Vagina (tissue), 2 donors: ENCODE measurements around the gene SMPD3. TPM values are rescaled to one million over a fixed set of nuclear protein-coding genes. Genes with fewer than 3 reads are reported as not detected.
A peak's percentile ranks its signal among the peaks of the same experiment; 100 is the strongest.

ENCODE experiments used
- DNase-seq, 2 donors: peaks; one replicate each; pipeline ENCODE4 v3.0.0-alpha.2; 2017; ENCODE audit errors: extremely low spot score in 2 of 2
- H3K27ac ChIP-seq: fragments of 200-600 bp; sonication (generic); one replicate; pipeline ENCODE4 v1.5.1; 2019
- H3K27me3 ChIP-seq: fragments of 200-600 bp; sonication (generic); one replicate; pipeline ENCODE4 v1.5.1; 2019
- H3K36me3 ChIP-seq, 2 donors: fragments of 200-600 bp; sonication (generic); one replicate each; pipeline ENCODE4 v1.5.1; 2017 to 2019
- H3K4me1 ChIP-seq: fragments of 200-600 bp; sonication (generic); one replicate; pipeline ENCODE4 v1.5.1; 2019
- H3K4me3 ChIP-seq, 2 donors: fragments of 200-600 bp; sonication (generic); 1 replicate in 1 of 2; 2 replicates in 1 of 2; pipeline ENCODE4 v1.5.1; 2016 to 2019
- H3K9me3 ChIP-seq: fragments of 200-600 bp; sonication (generic); one replicate; pipeline ENCODE4 v1.5.1; 2019
- POLR2A ChIP-seq, 2 donors: fragments of 450-650 bp; IDR thresholded peaks; one replicate each; pipeline ENCODE4 v1.6.1; 2017; ENCODE audit warnings: antibody characterized with exemption in 2 of 2, mild to moderate bottlenecking in 2 of 2, moderate library complexity in 2 of 2
- POLR2AphosphoS5 ChIP-seq, 2 donors: sonication (generic); formaldehyde crosslinking; IDR thresholded peaks; one replicate each; pipeline ENCODE4 v1.9.0; 2017; ENCODE audit warnings: antibody characterized with exemption in 2 of 2, mild to moderate bottlenecking in 2 of 2, low read depth in 1 of 2; ENCODE audit not compliant: insufficient read depth in 1 of 2
- intact Hi-C: fragments of 100-400 bp; cut with DNase I; formaldehyde crosslinking; loops from one replicate; pipeline ENCODE4 v1.15.1; 2023
- total RNA-seq: library from RNA; depleted of rRNA; stranded (reverse); fragments of >200 nt; gene quantifications from one replicate; pipeline ENCODE4 v1.2.3, GENCODE V29; 2016
- TF ChIP-seq, protein P1 (sequence below), 3 experiments: fragments of 450-650 bp in 2 of 3; fragments of 200-600 bp in 1 of 3; sonication (generic) in 1 of 3; IDR thresholded peaks; one replicate each; pipeline ENCODE4 v1.5.1; 2017 to 2019; ENCODE audit warnings: antibody characterized with exemption in 3 of 3, mild to moderate bottlenecking in 2 of 3, moderate library complexity in 2 of 3

SMPD3 gene
- total RNA-seq, 1 donor from 2014 or later, result 3.4 TPM

DNA sequence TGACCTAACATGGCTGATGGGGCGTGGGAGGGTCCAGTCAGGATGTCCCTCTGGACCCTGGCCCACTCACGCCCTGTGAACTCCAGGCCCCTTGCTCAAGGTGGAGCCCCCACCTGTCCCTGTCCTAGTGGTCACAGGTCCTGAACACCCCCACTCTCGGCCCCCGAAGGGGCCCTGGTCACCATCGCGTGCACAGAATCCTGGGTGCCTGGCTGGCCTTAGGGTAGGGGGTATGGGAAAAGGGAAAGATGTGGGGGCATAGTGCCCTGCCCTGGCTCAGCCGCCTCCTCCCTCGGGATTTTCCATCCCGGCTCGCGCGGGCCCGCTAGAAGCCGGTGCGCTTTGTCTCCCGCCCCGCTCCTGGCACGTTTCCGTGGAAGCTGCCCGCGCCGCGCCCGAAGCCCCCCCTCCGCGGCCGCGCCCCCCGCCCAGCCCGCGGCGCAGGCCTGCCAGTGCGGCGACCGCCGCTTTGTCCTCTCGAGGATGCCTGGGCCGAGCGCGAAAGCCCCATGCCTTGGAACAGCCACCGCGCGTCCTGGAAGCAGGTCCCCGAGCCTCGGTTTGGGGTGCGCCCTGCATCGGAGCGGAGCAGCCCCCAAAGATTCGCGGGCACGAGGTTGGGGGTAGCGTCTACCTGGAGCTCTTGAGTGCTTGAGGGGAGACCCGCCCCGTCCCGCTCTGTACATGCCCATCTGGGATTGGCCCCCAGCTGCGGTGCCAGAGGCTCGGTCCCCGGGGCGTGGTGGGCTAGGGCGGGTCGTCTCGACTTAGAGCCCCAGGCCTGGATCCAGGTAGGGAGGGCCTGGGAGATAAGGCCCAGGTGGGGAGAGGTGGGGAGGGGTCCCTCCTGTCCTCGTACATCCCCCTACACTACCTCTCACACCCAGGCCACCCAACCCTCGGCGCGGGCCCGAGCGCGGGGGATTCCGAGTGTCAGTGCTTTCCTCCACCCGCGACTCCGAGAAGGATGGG is 1.3 kb downstream of the SMPD3 start:
- Histone ChIP-seq H3K36me3 (no peaks in the 10 kb centered on the region), H3K4me3 (no peak overlapping the region), H3K4me1 (peaks cover 24% of the 10 kb centered on the region), H3K27me3 (no peaks in the 10 kb centered on the region), H3K27ac (no peak overlapping the region), H3K9me3 (no peaks in the 10 kb centered on the region)
- intact Hi-C loops, result loop anchor here (5.0 kb wide), 1 partner anchor 695 kb away; no protein-coding TSS in a partner anchor
- no peak for DNase-seq
- TF ChIP-seq POLR2A (IDR thresholded peaks at IDR 0.05) (no peak), POLR2AphosphoS5 (IDR thresholded peaks at IDR 0.05; ENCODE audit: insufficient read depth in 1 of 2, low read depth in 1 of 2) (no peak)
- TF ChIP-seq, protein P1, sequence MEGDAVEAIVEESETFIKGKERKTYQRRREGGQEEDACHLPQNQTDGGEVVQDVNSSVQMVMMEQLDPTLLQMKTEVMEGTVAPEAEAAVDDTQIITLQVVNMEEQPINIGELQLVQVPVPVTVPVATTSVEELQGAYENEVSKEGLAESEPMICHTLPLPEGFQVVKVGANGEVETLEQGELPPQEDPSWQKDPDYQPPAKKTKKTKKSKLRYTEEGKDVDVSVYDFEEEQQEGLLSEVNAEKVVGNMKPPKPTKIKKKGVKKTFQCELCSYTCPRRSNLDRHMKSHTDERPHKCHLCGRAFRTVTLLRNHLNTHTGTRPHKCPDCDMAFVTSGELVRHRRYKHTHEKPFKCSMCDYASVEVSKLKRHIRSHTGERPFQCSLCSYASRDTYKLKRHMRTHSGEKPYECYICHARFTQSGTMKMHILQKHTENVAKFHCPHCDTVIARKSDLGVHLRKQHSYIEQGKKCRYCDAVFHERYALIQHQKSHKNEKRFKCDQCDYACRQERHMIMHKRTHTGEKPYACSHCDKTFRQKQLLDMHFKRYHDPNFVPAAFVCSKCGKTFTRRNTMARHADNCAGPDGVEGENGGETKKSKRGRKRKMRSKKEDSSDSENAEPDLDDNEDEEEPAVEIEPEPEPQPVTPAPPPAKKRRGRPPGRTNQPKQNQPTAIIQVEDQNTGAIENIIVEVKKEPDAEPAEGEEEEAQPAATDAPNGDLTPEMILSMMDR (IDR thresholded peaks at IDR 0.05), result no peak

DNA sequence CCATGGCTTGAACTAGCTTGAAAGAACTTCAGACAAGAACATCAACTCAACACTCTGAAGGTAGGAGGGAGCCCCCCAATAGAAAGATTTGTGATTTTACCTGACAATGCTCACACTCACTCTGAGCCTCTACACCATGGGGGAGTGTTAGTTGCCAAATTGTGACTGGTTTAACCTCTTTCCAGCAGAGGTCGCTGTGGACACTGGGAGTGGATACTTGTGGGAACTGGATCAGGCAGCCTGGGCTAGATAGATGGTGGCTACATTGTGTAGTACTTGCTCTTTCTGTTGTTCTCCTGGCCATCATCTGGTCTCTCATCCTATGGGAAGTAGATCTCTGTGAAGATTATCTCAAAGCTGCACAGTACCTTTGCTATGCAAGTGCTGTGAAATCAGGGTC is 2.9 kb downstream of the SMPD3 start:
- Histone ChIP-seq H3K27me3 (no peaks in the 10 kb centered on the region), H3K27ac (no peak overlapping the region), H3K4me3 (no peak overlapping the region), H3K36me3 (no peaks in the 10 kb centered on the region), H3K9me3 (no peaks in the 10 kb centered on the region), H3K4me1 (peaks cover 24% of the 10 kb centered on the region)
- intact Hi-C loops, result loop anchor here (5.0 kb wide), 1 partner anchor 697 kb away; no protein-coding TSS in a partner anchor
- DNase-seq, result no peak
- no peak for TF ChIP-seq POLR2AphosphoS5 (IDR thresholded peaks at IDR 0.05; ENCODE audit: insufficient read depth in 1 of 2, low read depth in 1 of 2)
- TF ChIP-seq, protein P1 (IDR thresholded peaks at IDR 0.05), result peak in 1 of 3 experiments; percentile 22

DNA sequence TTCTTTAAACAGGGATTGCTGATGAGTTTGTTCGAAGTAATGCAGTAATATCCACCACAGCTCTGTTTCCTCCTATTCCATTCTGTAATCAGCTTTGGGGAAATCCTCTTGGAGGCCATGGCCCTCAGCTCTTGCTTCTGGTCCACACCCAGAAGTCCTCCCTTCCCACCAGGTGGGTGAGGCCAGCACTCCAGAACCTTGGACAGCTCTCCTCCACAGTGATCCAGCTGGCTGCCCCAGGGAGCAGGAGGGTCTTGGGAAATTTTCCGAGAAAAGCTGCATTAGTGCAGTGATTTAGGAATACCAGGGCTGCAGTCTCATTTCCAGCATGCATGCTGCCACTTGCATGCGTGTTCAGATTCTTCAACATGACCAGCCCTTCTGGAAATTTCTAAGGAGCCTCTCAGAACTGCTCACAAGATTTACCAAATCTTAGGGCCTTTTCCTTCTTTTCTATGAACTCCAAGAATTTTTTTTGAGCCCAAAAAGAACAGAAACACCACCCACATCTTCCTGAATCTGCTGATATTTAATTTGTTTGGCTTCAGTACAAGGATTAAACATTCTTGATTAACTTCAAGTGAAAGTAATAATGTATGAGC is 4.2 kb downstream of the SMPD3 start:
- intact Hi-C loops, result no loop called here

DNA sequence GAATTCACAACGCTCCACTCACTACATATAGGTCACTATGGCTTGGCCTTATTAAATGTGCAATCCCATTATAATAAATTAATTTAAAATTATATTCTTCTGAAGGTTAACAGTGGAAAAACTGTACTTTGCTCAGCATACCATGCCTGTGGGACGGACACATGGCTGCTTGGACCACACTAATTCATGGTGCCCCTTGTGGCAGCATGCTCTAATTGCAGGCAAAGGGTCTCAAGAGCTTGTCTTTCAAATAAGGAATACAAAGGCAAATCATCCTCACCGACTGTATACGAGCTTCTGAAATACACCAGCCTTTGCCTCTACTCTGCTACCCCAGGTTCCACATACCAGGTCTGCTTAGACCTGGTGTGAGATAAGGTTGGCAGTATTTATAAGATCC is 11.7 kb downstream of the SMPD3 start:
- H3K4me3 ChIP-seq, result no peak overlapping the region
- intact Hi-C loops, result no loop called here
- H3K27ac ChIP-seq, result no peak overlapping the region
- H3K36me3 ChIP-seq, result no peaks in the 10 kb centered on the region
- no peaks in the 10 kb centered on the region for H3K27me3 ChIP-seq
- H3K4me1 ChIP-seq, result no peaks in the 10 kb centered on the region
- TF ChIP-seq POLR2AphosphoS5 (IDR thresholded peaks at IDR 0.05; ENCODE audit: insufficient read depth in 1 of 2, low read depth in 1 of 2) (no peak), POLR2A (IDR thresholded peaks at IDR 0.05) (no peak)
- TF ChIP-seq, protein P1 (IDR thresholded peaks at IDR 0.05), result no peak
- H3K9me3 ChIP-seq, result no peaks in the 10 kb centered on the region
- DNase-seq, result no peak

More for the DNA sequence above, 4.2 kb downstream of the SMPD3 start:
- Histone ChIP-seq H3K36me3 (no peaks in the 10 kb centered on the region), H3K4me1 (peaks cover 24% of the 10 kb centered on the region), H3K27me3 (no peaks in the 10 kb centered on the region), H3K27ac (no peak overlapping the region), H3K4me3 (no peak overlapping the region), H3K9me3 (no peaks in the 10 kb centered on the region)
- DNase-seq, result no peak
- TF ChIP-seq POLR2A (IDR thresholded peaks at IDR 0.05) (no peak), POLR2AphosphoS5 (IDR thresholded peaks at IDR 0.05; ENCODE audit: insufficient read depth in 1 of 2, low read depth in 1 of 2) (no peak)
- TF ChIP-seq, protein P1 (IDR thresholded peaks at IDR 0.05), result no peak
